GM21515 (cell line): Measurements from ENCODE around the gene SEZ6.

Experiments used
- ATAC-seq: cut with Tn5 transposase; IDR thresholded peaks from one replicate; pipeline ENCODE4 v1.9.1; 2021; ENCODE audit not compliant: unreplicated experiment

Gene SEZ6

DNA sequence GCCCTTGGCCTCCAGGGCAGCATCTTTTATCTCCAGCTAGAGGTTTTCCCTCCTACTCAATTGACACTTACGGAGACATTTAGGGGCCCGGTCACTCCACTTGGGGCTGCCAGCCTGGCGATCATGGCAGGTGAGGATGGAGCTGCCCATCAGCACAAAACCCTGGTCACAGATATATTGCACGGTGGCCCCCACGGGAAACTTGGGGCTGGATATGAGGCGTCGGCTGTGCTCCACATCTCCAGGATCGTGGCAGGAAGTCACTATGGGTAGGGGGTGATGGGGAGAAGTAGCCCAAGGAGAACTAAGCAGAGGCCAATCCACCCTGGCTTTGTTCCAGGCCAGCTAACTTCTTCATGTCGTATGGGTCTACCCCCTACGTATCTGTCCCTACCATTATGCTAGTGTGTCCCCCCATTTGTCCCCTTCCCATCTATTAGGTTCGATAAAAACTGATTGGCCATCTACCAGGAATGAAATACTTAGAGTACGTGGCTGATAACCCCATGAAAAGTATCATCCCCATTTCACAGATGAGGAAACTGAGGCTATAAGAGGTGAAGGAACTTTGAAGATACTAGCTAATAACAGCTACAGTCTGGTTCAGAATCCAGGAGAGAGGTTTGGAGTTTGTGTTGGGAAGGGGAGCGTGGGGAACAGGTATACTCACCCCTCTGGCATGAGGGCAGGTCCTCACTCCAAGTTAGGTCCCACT lies 48.4 kb downstream of the SEZ6 start:
- ATAC-seq, result no peak

DNA sequence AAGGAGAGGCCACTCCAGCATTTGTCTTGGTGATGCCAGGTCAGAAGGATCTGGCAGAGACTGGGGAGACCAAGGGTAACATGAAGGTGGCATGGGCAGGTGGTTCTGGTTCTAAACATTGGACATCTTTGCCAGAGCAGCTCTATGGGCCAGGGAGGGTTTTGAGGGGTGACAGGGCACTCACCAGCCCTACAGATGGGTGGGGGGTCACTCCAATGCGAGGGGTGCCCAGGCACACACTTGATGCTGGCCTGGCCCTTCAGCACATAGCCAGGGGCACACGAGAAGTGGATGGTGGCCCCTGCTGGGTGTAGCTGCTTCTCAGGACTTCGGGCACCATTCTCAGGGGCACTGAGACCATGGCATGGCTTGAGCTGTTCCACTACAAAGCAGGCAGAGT lies 49.0 kb downstream of the SEZ6 start:
- ATAC-seq, result no peak

DNA sequence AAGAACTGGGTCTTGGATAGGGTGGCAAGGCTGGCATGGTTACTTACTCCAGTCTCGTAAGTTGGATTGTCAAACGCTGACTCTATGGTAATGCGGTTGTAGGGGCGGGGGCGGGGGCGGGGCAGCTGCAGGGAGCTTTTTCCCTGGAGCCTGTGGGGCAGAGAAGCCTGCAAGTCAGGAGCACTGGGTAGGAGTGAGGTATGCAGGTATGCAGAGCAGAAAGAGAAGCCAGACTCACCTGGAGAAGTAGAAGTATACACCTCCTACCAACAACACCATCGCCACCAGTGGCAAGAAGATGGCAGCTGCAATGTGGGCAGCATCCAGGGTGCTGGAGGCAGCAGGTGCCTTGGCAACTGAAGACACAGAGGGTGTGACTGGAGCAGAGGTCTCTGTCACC lies 49.7 kb downstream of the SEZ6 start:
- no peak for ATAC-seq

DNA sequence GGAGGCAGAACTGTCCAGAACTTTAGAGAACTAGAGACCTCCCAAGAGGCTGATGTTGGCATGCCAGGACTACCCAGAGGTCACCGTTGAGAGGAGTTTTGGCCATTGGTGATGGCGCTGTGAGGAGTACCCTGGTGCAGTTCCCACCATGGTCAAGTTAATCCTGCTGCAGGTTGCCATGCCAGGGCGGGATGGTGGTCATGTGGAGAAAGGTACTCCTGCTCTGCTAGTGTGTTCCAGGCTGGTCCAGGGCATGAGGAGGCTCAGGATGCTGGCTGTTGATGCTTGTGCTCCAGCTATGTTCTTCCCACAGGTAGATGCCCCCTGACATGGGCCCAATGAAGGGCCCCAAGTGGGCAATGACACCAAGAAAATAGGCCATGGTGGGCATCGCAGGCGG lies 50.4 kb downstream of the SEZ6 start:
- ATAC-seq, result no peak

DNA sequence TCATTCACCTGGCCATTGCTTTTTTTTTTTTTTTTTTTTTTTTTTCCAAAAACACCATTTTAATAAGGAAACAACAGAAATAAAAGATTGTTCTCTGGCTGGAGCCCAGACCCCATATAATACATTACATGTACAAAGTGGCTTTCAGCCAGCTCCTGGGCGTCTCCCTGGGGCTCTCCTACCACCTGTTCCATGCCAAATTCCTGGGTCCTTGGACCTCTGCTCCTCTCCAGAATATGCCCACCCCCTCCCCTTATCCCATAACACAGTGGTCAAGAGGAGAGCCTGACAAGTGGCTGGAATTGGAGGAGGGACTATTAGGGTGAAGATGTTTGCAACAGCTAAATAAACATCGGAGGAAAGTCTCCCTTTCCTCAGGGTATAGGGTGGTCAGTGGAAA lies 50.9 kb downstream of the SEZ6 start:
- no peak for ATAC-seq

DNA sequence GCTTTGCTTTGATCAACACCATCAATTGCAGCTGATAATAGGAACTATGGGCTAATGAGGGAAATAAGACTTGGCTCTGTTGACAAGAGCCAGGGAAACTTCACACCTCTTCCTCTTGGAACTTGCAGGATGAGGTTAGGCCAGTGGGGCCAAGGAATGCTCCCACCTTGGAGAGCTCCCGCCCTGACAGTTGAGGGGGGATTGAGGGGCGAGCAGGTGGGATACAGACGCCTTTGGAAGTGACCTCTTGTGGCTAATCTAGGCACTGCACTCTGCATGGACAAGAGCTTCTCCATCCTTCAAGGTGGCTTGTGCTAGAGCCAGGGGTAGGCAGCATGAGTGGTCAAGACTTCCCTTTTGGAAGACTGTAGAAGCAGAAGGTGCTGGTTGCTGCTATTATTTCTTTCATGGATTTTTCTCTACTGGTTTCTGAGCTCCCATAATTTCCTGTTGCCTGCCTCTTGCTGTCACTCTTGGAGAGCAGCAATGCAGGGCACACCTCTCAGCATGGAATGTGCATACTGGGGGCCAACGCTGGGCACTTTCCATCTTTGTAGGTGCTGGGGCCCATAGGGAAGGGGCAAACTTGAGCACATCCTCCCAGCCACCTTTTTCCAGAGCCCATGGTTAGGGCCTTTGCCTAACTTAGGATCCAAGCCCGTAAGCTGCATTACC lies 52.3 kb downstream of the SEZ6 start:
- no peak for ATAC-seq

DNA sequence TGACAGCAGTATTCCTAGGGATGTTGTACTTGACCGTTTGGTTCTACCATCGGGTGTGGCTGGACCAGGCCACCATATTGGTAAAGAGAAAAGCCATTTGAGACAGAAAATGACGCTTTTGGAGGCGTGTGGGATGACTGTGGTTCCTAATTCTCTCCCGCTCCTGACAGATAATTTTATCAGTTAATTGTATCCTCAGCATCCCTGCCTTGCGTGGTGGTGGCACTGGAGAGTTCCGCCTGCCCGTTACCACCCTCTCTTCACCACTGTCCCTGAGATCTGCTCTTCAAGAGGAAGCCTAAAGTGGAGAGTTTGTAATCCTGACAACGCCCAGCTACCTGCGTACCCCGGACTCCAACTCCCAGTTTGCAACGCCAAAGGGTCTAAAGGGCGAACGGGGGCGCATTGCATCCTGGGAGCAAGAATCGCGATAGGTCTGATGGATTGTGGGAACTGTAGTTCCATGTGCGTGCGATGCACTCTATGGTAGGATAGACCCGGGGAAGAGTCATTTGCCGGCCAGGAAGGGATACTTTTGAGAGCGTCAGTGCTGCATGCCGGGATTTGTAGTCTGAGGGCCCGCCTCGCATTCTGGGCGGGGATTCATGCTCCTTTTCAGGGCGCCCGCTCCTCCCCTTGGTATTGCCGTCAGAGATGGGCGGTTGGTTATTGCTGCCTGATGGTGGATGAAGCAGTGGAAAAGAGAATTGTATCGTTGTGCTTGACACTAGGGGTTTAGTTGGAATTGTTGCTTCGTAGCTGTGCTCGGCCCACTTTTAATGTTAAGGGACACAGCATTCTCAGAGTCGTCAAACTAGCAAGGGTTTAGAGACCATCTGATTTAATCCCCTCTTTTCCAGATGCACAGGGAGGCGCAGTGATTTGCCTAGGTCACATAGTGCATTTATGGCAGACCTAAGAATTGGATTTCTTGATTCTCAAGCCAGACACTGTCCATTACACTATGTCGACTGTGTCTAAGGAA lies 53.5 kb downstream of the SEZ6 start:
- peak; percentile 63 for ATAC-seq

DNA sequence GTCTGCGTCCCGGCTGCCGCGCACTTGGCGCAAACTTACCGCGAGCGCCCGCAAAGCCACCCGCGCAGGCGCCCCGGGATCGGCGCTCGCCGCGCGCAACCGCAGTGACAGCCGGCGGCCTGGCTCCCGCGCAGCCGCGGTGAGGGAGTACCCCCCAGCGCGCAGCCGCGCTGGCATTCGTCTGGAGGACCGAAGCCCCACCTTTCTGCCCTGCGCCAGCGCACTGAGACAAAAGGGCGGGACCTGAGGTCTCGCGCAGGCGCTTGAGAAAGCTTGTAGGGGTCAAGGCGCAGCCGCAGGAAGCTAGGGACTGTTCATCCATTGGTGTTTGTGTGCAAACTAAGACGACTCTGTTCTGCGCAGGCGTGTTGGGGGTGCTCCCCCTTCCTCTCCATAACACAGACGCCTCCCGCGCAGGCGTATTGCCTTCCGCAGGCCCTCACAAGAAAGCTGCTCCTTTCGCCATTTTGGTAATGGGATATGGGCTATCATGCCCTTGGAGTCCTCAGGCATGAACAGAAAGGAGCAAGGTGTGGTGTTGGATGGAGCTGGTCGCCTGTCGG lies 54.3 kb downstream of the SEZ6 start, which contains the start of gene PHF12:
PHF12 (minus strand) TSS at position 91 of the 563 bp plus-strand sequence. CDS start 558 bp downstream, outside the sequence.
- peak; percentile 58 for ATAC-seq

DNA sequence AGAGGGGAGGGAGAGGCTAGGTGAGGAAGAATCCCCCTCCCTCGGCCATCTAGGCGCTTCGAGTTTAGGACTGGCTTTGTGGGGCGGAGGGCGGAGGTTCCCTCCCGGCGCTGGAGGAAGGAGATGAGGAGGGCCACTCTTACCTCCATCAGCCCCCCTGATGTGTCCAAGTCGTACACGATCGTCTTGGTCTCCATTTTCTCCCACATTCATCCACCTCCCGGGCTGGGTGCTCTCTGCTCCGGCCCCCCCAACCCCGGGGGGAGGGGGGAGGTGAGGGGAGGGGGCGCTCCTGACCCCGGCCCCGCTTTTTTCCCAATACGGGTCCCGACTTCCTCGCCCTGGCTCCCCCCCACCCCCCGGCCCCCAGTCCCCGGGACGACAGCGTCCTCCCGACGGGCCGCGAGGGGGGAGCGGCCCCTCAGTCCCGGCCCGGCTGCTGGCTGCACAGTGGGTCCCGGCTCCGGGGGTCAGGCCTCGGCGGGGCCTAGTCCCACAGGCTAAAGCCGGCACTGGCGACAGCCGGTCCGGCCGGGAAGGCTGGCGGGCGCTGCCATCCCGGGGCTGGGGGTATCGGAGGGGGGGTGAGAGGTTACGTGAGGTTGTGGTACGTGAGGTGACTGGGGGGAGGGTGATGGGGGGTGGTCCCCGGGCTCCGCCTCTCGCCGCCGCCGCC lies 54.9 kb downstream of the SEZ6 start:
- ATAC-seq, result peak; percentile 0

DNA sequence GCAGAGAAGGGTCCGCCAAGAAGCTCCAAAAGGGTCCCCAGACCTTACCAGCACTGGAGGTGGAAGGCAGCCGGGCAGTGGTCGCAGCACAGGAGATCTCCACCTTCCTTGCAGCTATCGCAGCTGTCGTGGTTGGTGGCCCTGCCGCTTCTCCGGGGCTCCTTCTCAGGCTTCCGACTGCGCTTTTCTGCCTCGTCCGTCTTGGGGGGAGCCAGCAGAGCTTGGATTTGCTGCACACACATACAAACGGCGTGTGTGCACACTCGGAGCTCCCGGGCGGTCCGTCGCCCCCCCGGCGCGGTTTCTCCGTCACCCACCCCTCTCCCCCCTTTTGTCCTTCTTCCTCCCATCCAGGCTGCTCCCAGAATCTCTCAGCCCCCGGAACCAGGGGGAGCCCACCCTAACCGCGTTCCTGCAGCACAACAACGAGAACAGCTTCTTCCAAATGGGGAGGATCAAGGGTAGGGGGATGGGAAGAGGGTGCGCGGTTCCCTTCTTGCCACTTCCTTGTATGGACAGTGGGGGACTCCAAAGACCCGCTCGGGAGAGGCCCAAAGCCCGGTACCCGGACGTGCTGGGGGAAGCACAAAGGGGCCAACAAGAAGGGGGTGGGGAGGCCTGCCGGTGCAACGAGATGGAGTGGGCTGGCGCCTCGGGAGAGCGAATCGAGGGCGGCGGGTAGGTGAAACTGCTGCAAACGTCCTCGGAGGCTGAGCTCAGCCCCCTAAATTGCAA lies 55.6 kb downstream of the SEZ6 start:
- no peak for ATAC-seq

DNA sequence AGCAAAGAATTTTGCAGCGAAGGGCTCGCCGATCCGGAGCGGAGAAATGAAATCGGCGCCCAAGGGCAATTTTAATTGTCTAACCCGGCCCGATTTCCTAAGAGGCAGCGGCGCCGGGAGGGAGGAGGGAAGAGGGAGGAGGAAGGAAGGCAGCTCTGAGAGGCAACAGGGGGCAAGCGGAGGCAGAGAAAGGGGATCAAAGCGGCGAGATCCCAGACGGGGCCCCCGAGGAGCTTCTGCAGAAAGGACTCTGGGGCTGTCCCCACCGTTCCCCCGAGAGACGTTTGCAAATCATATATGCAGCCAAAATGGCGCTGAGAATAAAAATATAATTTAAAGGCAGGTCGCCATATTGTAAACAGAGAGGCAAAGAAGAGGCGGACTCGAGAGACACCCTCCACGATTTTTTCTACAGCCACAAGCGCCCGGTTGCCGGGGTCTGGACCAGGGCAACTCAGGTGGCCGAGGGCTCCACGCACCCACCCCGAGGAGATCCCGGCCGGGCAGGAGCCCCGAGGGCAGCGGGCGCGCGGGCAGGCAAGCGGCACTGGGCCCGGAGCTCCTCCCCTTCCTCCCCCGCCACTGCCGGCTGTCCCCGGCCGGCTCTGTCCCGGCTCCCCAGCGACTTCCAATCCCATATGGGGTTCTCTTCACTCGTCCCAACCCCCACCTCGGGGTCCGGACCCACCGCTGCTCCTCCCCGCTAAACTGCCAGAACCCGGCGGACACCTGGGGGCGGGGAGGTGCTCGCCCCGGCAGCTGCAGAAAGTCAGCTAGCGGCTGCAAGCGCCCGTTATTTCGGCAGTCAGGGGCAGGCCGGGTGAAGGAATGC lies 56.4 kb downstream of the SEZ6 start:
- ATAC-seq, result no peak

DNA sequence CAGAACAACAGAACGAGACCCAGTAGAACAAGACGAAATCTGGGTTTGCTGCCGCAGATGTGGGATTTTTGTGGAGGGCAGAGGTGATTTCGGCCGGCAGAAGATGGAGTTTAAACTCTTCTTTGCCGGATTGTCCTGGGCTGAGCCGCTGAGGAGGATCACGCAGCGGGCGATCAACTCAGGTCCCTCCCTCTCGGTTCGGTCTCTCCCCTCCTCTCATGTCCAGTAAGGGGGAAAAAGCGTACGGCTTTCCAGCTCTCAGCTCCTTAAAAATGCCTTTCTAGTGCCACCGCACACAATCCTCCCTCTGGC lies 57.0 kb downstream of the SEZ6 start:
- no peak for ATAC-seq

DNA sequence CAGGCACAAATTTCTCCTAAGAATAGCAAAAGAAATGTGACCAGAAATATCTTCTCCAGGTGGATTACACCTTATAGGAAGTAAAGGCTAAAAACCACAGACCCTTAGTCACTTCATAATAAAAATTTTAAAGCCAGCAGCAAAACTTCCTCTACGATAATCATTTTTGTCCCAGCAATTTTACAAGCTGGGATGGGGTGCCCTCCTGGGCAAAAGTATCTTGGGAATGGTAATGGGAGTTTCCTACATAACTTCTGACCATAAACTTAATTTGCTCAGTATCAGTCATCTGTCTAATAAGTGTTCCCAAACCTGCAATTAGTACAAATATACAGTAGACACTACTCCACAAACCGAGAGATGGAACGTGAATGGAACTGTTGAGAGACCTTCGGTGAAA lies 57.5 kb downstream of the SEZ6 start:
- ATAC-seq, result no peak

DNA sequence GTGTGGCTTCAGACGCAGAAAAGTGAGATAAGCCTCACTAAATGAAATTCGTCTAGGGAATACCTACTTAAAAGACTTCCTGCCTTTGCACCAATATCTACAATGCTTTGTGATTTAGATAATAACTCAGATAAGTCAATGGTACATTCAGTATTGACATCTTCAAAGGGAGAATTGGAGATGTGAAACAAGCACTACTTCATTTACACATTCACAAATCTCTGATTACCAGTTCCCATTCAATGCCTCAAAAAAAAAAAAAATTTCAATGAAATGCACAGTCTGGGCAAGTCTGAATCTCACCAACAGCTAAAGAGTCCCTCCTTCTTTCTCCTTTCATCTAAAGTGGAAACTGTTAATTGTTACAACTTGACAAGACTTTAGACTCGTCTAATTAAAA lies 58.2 kb downstream of the SEZ6 start:
- ATAC-seq, result no peak

DNA sequence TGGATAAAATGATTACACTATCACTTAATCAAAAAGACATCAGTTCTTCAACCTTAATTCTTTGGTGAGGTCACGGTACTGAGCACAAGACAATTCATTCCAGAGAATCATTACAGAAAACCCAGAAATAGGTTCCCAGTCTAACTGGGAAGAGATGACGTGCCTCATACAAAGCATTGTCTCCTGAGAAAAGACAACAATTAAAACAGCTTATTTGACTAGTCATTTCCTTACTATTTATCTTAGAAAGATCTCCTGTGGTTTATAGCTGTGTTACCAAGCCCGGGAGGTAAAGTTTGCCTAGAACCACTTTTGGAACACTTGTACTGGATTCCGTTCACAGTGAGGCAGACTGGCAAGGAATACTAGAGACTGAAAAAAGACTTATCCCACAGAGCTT lies 59.6 kb downstream of the SEZ6 start:
- no peak for ATAC-seq

DNA sequence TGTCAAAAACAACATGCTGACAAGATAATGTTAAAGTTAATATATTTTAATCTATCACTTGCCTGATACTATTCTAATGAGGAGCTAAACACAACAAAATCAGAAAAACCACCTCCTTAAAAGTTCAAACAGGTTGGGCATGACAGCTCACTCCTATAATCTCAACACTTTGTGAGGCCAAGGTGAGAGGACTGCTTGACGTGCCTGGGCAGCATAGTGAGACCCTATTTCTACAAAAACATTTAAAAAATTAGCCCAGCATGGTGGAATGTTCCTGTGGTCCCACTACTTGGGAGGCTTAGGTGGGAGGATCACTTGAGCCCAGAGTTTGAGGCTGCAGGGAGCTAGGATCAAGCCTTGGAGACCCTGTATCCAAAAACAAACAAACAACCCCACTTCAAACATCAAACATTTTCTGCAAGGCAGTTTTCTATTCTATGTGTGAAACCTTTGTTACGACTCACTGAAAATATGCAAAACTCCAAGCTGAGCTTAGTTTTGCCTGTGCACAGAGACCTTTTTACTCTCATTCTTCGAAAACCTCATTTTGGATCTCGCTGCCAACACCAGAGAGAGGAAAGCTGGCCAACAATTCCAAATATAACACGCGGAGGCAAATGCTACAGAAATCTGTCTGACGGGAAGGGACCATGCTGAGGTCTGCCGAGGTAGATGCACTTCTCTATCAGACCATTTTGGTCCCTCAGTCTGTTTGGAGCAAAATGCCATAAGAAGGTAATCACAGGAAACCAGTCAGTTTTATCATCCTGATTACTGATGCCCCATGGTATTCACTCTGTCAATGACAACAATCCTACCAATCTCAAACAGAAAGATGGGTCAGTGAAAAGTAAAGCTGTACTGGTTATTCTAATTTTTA lies 60.7 kb downstream of the SEZ6 start:
- no peak for ATAC-seq

DNA sequence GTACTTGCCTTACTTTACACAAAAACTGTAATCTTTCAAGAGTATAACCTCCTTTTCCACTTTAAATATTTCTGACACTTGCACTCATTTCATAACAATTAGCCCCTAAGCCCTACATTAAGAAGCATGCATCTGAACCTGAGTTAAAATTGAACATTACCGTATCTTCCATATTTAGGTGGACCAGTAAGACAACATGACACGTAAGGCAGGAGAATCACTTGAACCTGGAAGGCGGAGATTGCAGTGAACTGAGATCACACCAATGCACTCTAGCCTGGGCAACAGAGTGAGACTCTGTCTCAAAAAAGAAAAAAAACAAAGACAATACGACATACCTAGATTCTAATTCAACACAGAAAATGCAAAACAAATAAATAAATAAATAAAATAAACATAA lies 61.5 kb downstream of the SEZ6 start:
- ATAC-seq, result no peak

DNA sequence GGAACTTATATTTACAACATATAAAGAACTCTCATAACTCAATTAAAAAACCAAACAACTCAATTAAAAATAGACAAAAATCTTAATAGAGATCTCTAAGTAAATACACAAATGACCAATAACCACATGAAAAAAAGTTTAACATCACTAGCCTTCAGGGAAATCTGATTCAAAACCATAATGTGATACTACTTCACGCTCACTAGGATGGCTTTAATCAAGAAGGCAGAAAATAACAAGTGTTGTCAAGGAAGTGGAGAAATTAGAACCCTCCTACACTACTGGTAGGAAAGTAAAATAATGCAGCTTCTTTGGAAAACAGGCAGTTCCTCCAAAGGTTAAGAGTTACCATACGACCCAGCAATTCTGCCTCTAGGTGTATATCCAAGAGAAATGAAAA lies 62.9 kb downstream of the SEZ6 start:
- no peak for ATAC-seq
